ENCODE results near the gene GPN2.
"Not testable (repeated sequence)": the region's sequence is repeated elsewhere in the genome, so short reads cannot be mapped to it uniquely, and the experiment has no call there.

Gene GPN2

DNA sequence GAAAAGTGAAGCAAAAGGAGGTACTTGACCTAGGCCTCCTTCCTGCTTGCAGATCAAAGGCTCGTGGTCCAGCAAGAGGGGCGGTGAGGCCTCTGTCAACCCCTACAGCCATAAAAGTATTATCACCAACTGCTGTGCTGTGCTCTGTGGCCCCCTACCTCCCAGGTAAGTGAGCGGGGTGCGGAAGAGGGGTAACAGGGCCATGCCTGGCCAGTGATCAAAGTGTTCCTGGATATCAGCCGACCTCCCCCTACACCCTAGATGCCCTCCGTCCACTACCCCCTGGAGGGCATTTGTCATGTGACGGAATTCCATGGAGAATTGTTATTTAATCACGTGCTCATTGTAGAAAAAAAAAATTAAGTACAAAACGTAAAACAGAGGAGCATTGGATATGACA, 37.4 kb downstream of the GPN2 start:
- H3K4me3 ChIP-seq (ENCODE audit: low read depth, low read length): no peak overlapping the region
- TF ChIP-seq, protein P1, sequence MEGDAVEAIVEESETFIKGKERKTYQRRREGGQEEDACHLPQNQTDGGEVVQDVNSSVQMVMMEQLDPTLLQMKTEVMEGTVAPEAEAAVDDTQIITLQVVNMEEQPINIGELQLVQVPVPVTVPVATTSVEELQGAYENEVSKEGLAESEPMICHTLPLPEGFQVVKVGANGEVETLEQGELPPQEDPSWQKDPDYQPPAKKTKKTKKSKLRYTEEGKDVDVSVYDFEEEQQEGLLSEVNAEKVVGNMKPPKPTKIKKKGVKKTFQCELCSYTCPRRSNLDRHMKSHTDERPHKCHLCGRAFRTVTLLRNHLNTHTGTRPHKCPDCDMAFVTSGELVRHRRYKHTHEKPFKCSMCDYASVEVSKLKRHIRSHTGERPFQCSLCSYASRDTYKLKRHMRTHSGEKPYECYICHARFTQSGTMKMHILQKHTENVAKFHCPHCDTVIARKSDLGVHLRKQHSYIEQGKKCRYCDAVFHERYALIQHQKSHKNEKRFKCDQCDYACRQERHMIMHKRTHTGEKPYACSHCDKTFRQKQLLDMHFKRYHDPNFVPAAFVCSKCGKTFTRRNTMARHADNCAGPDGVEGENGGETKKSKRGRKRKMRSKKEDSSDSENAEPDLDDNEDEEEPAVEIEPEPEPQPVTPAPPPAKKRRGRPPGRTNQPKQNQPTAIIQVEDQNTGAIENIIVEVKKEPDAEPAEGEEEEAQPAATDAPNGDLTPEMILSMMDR (IDR thresholded peaks at IDR 0.05; ENCODE audit: borderline replicate concordance, insufficient read depth, low read depth, low read length): no peak

DNA sequence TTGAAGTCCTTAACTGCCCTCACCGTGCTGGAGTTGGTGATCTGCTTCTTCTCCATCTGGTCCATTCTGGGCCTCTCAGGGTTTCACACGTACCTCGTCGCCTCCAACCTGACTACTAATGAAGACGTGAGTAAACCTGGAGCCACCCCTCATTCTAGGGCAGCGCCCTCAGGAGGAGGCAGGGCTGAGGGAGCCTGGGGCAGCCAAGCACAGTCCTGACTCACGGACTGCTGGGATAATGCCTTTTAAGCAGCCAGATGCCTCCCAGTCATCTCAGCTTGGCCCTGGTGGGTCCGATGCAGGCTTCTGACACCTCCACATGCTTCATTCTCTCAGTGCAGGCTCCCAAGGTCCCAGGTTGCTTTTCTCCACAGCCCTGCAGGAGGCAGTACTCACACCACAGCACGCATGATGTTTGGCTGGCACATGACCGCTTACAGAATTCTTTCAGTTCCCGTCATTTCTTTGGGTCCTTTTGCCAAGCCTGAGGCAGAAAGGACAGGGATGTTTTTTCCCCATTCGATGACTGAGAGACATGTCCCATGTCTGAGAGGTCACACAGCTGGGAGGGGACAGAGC, 38.9 kb downstream of the GPN2 start:
- H3K4me3 ChIP-seq (ENCODE audit: low read depth, low read length): no peak overlapping the region
- TF ChIP-seq, protein P1 (IDR thresholded peaks at IDR 0.05; ENCODE audit: borderline replicate concordance, insufficient read depth, low read depth, low read length): no peak

DNA sequence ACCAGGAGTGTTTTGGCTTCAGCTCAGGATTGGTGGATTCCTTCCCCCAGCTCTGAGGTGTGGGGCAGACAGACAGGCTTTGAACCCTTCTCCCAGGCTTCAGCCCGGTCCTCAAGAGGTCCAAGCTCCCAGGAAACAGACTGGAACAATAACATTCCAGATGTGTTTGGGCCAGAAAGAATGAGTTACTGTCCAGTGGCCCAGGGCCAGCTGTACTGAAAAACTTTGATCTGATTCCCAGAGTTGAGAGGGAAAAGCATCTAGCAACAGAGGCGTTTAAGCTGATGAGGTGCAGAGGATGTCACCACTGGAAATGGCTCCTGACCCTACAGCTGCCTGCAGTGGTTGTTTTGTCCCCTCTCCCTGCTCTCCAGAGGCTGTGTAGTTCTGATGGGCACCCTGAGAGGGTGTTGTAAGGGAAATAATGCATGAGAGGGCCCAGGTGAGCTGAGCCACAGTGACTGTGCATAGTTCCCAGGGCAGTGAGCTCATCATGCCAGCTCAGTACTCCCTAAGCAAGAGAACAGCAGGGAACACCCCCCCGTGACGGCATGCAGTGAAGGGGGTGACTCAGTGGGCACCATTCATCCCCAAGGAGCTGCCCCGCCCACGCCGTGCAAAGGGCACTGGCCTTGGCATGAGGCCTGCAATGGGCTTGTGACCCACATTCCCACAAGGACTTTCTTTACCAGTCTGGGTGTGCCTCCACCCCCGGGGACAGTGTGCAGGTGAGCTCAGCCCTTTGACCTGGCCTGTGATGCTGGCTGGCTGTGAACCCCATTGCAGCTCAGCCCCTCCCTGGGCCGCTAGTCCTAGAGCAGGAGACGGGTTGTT, 40.9 kb downstream of the GPN2 start:
- TF ChIP-seq, protein P1 (IDR thresholded peaks at IDR 0.05; ENCODE audit: borderline replicate concordance, insufficient read depth, low read depth, low read length): no peak
- H3K4me3 ChIP-seq (ENCODE audit: low read depth, low read length): no peak overlapping the region

DNA sequence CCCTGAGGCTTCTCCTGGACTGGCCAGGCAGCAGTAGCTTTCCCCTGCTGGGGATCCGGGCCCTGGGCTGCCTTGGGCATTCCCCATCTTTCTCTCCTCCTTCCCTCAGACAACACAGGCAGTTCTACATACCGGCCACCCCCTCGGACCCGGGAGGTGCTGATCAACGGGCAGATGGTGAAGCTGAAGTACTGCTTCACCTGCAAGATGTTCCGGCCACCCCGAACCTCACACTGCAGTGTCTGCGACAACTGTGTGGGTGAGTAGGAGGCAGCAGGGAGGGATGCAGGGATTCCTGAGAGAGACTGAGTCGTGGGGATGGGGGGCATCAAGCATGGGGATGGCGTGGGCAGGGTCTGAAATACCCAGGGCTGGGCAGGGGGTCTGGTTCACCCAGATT, 41.6 kb downstream of the GPN2 start:
- TF ChIP-seq, protein P1 (IDR thresholded peaks at IDR 0.05; ENCODE audit: borderline replicate concordance, insufficient read depth, low read depth, low read length): no peak
- H3K4me3 ChIP-seq (ENCODE audit: low read depth, low read length): no peak overlapping the region

DNA sequence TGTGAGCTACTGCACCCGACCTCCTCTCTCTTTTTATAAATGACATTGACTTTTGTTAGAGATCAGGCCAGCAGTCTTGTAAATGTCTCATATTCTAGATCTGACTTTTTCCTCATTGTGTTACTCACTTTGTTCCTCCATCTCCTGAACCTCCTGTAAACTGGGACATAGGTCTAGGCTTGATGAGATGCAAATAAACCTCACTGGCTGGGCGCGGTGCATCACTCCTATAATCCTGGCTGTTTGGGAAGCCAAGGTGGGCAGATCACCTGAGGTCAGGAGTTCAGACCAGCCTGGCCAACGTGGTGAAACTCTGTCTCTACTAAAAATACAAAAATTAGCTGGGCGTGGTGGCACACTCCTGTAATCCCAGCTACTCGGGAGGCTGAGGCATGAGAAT, 42.3 kb downstream of the GPN2 start:
- not testable (repeated sequence) for H3K4me3 ChIP-seq (ENCODE audit: low read depth, low read length)

DNA sequence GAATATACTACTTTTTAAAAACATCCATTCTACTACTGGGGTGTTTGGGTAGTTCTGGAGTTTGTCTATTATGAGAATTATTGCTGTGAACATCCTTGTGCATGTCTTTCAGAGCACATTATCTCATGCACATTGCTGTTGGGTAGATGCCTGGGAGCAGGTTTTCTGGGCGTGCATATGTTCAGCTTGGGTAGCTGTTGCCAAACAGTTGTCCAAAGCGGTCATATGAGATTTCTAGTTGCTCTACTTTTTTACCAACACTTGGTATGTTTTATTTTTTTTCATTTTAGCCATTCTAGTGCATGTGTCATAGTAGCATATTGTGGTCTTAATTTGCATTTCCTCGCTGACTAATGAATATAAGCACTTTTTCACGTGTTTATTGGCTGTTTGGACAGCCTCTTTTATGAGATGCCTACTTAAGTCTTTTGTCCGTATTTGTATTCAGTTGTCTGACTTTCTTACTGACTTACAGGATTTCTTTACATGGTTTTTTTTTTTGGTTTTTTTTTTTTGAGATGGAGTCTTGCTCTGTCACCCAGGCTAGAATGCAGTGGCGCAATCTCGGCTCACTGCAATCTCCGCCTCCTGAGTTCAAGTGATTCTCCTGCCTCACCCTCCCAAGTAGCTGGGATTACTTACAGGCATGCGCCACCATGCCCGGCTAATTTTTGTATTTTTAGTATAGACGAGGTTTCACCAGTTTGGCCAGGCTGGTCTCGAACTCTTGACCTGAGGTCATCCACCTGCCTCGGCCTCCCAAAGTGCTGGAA, 45.5 kb downstream of the GPN2 start:
- TF ChIP-seq, protein P1 (IDR thresholded peaks at IDR 0.05; ENCODE audit: borderline replicate concordance, insufficient read depth, low read depth, low read length): no peak
- H3K4me3 ChIP-seq (ENCODE audit: low read depth, low read length): no peak overlapping the region

DNA sequence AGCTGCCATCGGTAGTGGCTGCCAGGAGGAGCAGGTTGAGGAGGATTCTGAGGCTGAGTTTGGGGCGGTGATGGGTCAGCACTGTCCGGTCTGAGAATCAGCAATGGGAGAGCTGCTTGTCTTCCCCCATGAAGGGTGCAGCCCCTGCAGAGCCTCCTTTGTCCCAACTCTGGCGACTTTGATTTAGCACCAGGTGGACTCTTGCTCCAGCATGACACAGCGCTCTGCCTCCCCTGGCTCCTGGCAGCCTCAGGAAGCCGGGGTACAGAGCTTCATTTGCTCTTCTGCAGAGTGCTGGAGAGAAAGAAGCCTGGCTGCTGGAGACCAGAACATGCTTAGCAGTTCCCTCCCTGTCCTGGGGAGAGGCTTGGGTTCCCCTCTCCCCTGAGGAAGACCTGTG, 50.3 kb downstream of the GPN2 start:
- H3K4me3 ChIP-seq (ENCODE audit: low read depth, low read length): no peak overlapping the region
- TF ChIP-seq, protein P1 (IDR thresholded peaks at IDR 0.05; ENCODE audit: borderline replicate concordance, insufficient read depth, low read depth, low read length): no peak

Data from GM12875 (cell line).